ENCODE measurements around the gene POLL. TPM values are rescaled to one million over a fixed set of nuclear protein-coding genes. Genes with fewer than 3 reads are reported as not detected.

The POLL gene
- total and polyA plus RNA-seq, 10 of the 15 experiments (the other 5 are each of a cell fraction or from before 2014, with no cell fraction given), result 1.5 to 25.4 (median 13.8) TPM

DNA sequence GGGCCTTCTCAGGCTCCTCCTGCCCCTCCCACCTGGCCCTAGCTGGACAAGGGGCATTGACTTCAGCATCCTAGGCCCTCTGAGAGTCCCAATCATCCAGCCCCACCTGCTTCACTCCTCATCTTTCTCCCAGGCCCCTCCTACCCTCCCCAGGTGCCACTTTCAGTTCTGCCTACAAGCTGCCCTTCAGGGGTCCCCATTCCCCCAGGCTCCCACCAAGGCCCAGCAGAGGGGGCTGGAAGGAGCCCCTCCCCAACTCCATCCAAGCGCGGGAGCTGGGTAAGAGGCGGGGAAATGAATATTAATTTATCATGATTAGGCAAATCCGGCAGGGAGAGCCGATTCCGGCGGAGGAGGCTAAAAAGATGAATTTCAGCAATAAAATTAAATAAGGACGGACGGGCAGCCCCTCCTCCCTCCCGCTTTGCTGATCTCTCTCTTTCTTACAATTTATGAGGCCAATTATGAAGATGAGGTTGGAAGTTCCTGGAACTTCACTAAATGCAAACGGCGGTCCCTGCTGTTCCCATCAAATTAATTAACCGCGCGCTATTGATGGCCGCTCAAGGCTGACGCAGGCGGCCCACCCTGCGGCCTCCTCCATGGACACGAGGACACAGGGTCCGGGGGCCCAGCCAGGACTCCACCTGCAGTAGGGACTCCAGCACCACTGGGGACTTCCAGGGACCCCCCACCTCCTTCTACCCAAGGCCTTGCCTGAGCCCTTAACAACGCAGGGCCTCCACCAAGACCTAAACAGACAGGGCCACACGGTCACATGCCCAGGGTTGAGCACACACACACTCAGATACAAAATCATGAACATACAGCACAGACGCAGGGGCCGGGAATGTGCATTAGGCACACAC, 13.9 kb downstream of the POLL start:
- ChIA-PET CTCF (no interaction called here), POLR2A (no interaction called here), SMC1A (ENCODE audit: uncharacterized antibody, unreplicated experiment) (interaction anchor here (1.8 kb wide), 1 partner anchor 12 kb away, joined by 5 read pairs; no protein-coding TSS in a partner anchor), RAD21 (ENCODE audit: unreplicated experiment) (no interaction called here)
- 96% methylated on average over 25 of the region's 25 CpGs for WGBS (ENCODE audit: insufficient coverage, insufficient replicate concordance, low lambda C conversion rate, missing lambda C conversion rate)
- H4K20me1 ChIP-seq (ENCODE audit: control insufficient read depth, insufficient read depth), result no peaks in the 10 kb centered on the region
- intact Hi-C loops (cut with micrococcal nuclease; ENCODE audit: unreplicated experiment), result loop anchor here (5.0 kb wide), 1 partner anchor 302 kb away; no protein-coding TSS in a partner anchor
- TF ChIP-seq, protein P1, sequence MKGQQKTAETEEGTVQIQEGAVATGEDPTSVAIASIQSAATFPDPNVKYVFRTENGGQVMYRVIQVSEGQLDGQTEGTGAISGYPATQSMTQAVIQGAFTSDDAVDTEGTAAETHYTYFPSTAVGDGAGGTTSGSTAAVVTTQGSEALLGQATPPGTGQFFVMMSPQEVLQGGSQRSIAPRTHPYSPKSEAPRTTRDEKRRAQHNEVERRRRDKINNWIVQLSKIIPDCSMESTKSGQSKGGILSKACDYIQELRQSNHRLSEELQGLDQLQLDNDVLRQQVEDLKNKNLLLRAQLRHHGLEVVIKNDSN (IDR thresholded peaks at IDR 0.05; ENCODE audit: borderline replicate concordance, extremely low read length, insufficient read depth, low read depth, low read length), result peak; percentile 7
- TF ChIP-seq NR2C2 (IDR thresholded peaks at IDR 0.05; ENCODE audit: borderline replicate concordance, control insufficient read depth, insufficient read length, low read depth) (no peak), RELA (IDR thresholded peaks at IDR 0.05; ENCODE audit: borderline replicate concordance, partially characterized antibody) (no peak)
- H3K27me3 ChIP-seq (replicated peaks in 1 of 2; ENCODE audit: control insufficient read depth in 2 of 2, insufficient read depth in 2 of 2, low read length in 1 of 2), result no peaks in the 10 kb centered on the region
- DNase-seq (ENCODE audit: low read depth, low spot score) (no peak), FAIRE-seq (no peak), ATAC-seq (no peak)
- H3K36me3 ChIP-seq (ENCODE audit: control insufficient read depth in 2 of 2, insufficient read depth in 2 of 2, low read length in 1 of 2), result no peaks in the 10 kb centered on the region
- no peak overlapping the region for H3K9ac ChIP-seq (ENCODE audit: control insufficient read depth, insufficient read depth, low read length)
- H3K4me2 ChIP-seq (ENCODE audit: control insufficient read depth, insufficient read depth), result no peak overlapping the region
- BruUV-seq (replicated peaks), result no TSS peak
- H3K4me1 ChIP-seq (ENCODE audit: control insufficient read depth, insufficient read depth, low read length), result no peaks in the 10 kb centered on the region
- H2AFZ ChIP-seq (ENCODE audit: control insufficient read depth, low read depth, low read length), result no peak overlapping the region
- in situ Hi-C loops (cut with MboI), result loop anchor here (5.0 kb wide), 2 partner anchors 297 to 362 kb away; no protein-coding TSS in a partner anchor
- H3K27ac ChIP-seq (ENCODE audit: control insufficient read depth, insufficient read depth), result no peak overlapping the region
- no peaks in the 10 kb centered on the region for H3K9me3 ChIP-seq (replicated peaks; ENCODE audit: control insufficient read depth, insufficient read depth, low read length)
- H3K79me2 ChIP-seq (ENCODE audit: control insufficient read depth, insufficient read depth, low read length), result no peaks in the 10 kb centered on the region
- H3K4me3 ChIP-seq, result no peak overlapping the region

DNA sequence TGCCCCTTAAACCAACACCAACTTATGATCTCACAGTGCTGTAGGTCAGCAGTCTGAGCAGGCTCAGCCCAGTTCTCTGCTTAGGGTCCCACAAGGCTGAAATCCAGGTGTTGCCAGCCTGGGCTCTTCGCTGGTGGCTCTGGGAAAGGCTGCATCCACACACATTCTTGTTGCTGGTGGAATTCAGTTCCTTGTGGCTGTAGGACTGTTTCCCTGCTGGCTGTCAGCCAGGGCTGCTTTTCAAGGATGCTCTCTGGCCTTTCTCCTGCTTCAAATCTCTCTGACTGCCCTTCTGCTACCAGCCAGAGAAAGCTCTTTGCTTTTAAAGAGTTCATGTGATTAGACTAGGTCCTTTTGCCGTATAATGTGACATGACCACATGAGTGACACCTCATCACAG, 15.3 kb downstream of the POLL start:
- Histone ChIP-seq H3K36me3 (ENCODE audit: control insufficient read depth in 2 of 2, insufficient read depth in 2 of 2, low read length in 1 of 2) (no peaks in the 10 kb centered on the region), H4K20me1 (ENCODE audit: control insufficient read depth, insufficient read depth) (no peaks in the 10 kb centered on the region), H3K27ac (ENCODE audit: control insufficient read depth, insufficient read depth) (no peak overlapping the region), H2AFZ (ENCODE audit: control insufficient read depth, low read depth, low read length) (no peak overlapping the region), H3K79me2 (ENCODE audit: control insufficient read depth, insufficient read depth, low read length) (no peaks in the 10 kb centered on the region), H3K9ac (ENCODE audit: control insufficient read depth, insufficient read depth, low read length) (no peak overlapping the region), H3K4me1 (ENCODE audit: control insufficient read depth, insufficient read depth, low read length) (no peaks in the 10 kb centered on the region), H3K4me3 (no peak overlapping the region), H3K4me2 (ENCODE audit: control insufficient read depth, insufficient read depth) (no peak overlapping the region), H3K27me3 (replicated peaks in 1 of 2; ENCODE audit: control insufficient read depth in 2 of 2, insufficient read depth in 2 of 2, low read length in 1 of 2) (no peaks in the 10 kb centered on the region), H3K9me3 (replicated peaks; ENCODE audit: control insufficient read depth, insufficient read depth, low read length) (no peaks in the 10 kb centered on the region)
- in situ Hi-C loops (cut with MboI), result loop anchor here (5.0 kb wide), 2 partner anchors 295 to 360 kb away; no protein-coding TSS in a partner anchor
- RAD21 ChIA-PET (ENCODE audit: unreplicated experiment), result interaction anchor here (1.5 kb wide), 1 partner anchor 271 kb away, joined by 6 read pairs; no protein-coding TSS in a partner anchor
- POLR2A ChIA-PET, result no interaction called here
- no TSS peak for BruUV-seq (replicated peaks)
- ATAC-seq, result no peak
- CTCF ChIA-PET, result no interaction called here
- SMC1A ChIA-PET (ENCODE audit: uncharacterized antibody, unreplicated experiment), result interaction anchor here (1.8 kb wide), 1 partner anchor 13 kb away, joined by 5 read pairs; no protein-coding TSS in a partner anchor
- DNase-seq (ENCODE audit: low read depth, low spot score), result no peak
- FAIRE-seq, result no peak
- intact Hi-C loops (cut with micrococcal nuclease; ENCODE audit: unreplicated experiment), result loop anchor here (5.0 kb wide), 1 partner anchor 300 kb away; no protein-coding TSS in a partner anchor
- WGBS (ENCODE audit: insufficient coverage, insufficient replicate concordance, low lambda C conversion rate, missing lambda C conversion rate), result 57% methylated on average over 2 of the region's 2 CpGs
- TF ChIP-seq IKZF2 (IDR thresholded peaks at IDR 0.05) (no peak), ASH2L (IDR thresholded peaks at IDR 0.05; ENCODE audit: borderline replicate concordance, low read depth) (no peak), WRNIP1 (IDR thresholded peaks at IDR 0.05; ENCODE audit: borderline replicate concordance, low read depth, low read length) (no peak)
- TF ChIP-seq, protein P2, sequence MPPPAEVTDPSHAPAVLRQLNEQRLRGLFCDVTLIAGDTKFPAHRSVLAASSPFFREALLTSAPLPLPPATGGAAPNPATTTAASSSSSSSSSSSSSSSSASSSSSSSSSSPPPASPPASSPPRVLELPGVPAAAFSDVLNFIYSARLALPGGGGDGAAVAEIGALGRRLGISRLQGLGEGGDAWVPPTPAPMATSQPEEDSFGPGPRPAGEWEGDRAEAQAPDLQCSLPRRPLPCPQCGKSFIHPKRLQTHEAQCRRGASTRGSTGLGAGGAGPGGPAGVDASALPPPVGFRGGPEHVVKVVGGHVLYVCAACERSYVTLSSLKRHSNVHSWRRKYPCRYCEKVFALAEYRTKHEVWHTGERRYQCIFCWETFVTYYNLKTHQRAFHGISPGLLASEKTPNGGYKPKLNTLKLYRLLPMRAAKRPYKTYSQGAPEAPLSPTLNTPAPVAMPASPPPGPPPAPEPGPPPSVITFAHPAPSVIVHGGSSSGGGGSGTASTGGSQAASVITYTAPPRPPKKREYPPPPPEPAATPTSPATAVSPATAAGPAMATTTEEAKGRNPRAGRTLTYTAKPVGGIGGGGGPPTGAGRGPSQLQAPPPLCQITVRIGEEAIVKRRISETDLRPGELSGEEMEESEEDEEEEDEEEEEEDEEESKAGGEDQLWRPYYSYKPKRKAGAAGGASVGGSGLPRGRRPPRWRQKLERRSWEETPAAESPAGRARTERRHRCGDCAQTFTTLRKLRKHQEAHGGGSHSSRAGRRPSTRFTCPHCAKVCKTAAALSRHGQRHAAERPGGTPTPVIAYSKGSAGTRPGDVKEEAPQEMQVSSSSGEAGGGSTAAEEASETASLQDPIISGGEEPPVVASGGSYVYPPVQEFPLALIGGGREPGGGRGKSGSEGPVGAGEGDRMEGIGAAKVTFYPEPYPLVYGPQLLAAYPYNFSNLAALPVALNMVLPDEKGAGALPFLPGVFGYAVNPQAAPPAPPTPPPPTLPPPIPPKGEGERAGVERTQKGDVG (CRISPR knock-in tag; IDR thresholded peaks at IDR 0.05), result no peak
- TF ChIP-seq, protein P3, sequence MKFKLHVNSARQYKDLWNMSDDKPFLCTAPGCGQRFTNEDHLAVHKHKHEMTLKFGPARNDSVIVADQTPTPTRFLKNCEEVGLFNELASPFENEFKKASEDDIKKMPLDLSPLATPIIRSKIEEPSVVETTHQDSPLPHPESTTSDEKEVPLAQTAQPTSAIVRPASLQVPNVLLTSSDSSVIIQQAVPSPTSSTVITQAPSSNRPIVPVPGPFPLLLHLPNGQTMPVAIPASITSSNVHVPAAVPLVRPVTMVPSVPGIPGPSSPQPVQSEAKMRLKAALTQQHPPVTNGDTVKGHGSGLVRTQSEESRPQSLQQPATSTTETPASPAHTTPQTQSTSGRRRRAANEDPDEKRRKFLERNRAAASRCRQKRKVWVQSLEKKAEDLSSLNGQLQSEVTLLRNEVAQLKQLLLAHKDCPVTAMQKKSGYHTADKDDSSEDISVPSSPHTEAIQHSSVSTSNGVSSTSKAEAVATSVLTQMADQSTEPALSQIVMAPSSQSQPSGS (IDR thresholded peaks at IDR 0.05; ENCODE audit: low read length), result no peak

All from GM12878 (cell line).